GM23338 (cell line): Measurements from ENCODE around the gene MBNL1. TPM values are rescaled to one million over a fixed set of nuclear protein-coding genes. Genes with fewer than 3 reads are reported as not detected.

Experiments used
- ATAC-seq: fragments of 200-7000 bp; cut with Tn5 transposase; 3 replicates; pipeline ENCODE4 v1.9.1; 2020
- DNase-seq: peaks from one replicate; pipeline ENCODE4 v3.0.0-alpha.2; 2015; ENCODE audit warnings: low spot score
- H2AFZ ChIP-seq: fragments of 200-600 bp; sonication (generic); 2 replicates; pipeline ENCODE4 v1.8.0; 2016; ENCODE audit warnings: antibody characterized with exemption, mild to moderate bottlenecking, moderate library complexity
- H3F3A ChIP-seq: fragments of 200-600 bp; sonication (generic); replicated peaks from 2 replicates; pipeline ENCODE4 v1.8.0; 2017; ENCODE audit warnings: antibody characterized with exemption, mixed run types, low read depth
- H3K27ac ChIP-seq: fragments of 200-600 bp; sonication (generic); 2 replicates; pipeline ENCODE4 v1.6.1; 2016; ENCODE audit warnings: low read depth
- H3K27me3 ChIP-seq: fragments of 200-600 bp; sonication (generic); 2 replicates; pipeline ENCODE4 v1.8.0; 2016; ENCODE audit warnings: mild to moderate bottlenecking, mixed run types, moderate library complexity; ENCODE audit not compliant: insufficient read depth
- H3K36me3 ChIP-seq: fragments of 200-600 bp; sonication (generic); 2 replicates; pipeline ENCODE4 v1.8.0; 2016; ENCODE audit warnings: mild to moderate bottlenecking; ENCODE audit not compliant: insufficient read depth
- H3K4me1 ChIP-seq: fragments of 200-600 bp; sonication (generic); 2 replicates; pipeline ENCODE4 v1.8.0; 2016; ENCODE audit warnings: mild to moderate bottlenecking, moderate library complexity; ENCODE audit not compliant: insufficient read depth
- H3K4me2 ChIP-seq: fragments of 200-600 bp; sonication (generic); 2 replicates; pipeline ENCODE4 v1.7.1; 2017; ENCODE audit warnings: mixed run types
- H3K4me3 ChIP-seq: fragments of 200-600 bp; sonication (generic); 2 replicates; pipeline ENCODE4 v1.6.1; 2016; ENCODE audit warnings: mixed run types
- H3K79me2 ChIP-seq: fragments of 200-600 bp; sonication (generic); replicated peaks from 2 replicates; pipeline ENCODE4 v1.8.0; 2017; ENCODE audit warnings: mild to moderate bottlenecking; ENCODE audit not compliant: insufficient read depth
- H3K9me2 ChIP-seq: fragments of 200-600 bp; sonication (generic); 2 replicates; pipeline ENCODE4 v1.8.0; 2017; ENCODE audit not compliant: insufficient read depth
- H4K20me1 ChIP-seq: fragments of 200-600 bp; sonication (generic); replicated peaks from 2 replicates; pipeline ENCODE4 v1.8.0; 2017; ENCODE audit warnings: mild to moderate bottlenecking; ENCODE audit not compliant: insufficient read depth
- H3K27ac Mint-ChIP-seq: 2 replicates; pipeline ENCODE4 v1.8.0; 2020; ENCODE audit warnings: inconsistent platforms, mild to moderate bottlenecking, moderate library complexity, mixed read lengths
- H3K27me3 Mint-ChIP-seq: 3 replicates; pipeline ENCODE4 v1.8.0; 2022; ENCODE audit warnings: low read depth, mild to moderate bottlenecking, moderate library complexity, mixed read lengths, inconsistent platforms; ENCODE audit not compliant: insufficient read depth, poor library complexity
- H3K36me3 Mint-ChIP-seq: 3 replicates; pipeline ENCODE4 v1.8.0; 2021; ENCODE audit warnings: low read depth, mild to moderate bottlenecking, inconsistent platforms, moderate library complexity, mixed read lengths
- H3K4me1 Mint-ChIP-seq: 3 replicates; pipeline ENCODE4 v1.8.0; 2020; ENCODE audit warnings: mild to moderate bottlenecking, inconsistent platforms, mixed read lengths
- H3K4me3 Mint-ChIP-seq: 3 replicates; pipeline ENCODE4 v1.8.0; 2021; ENCODE audit warnings: moderate library complexity, mild to moderate bottlenecking, inconsistent platforms, mixed read lengths
- H3K9me3 Mint-ChIP-seq: 3 replicates; pipeline ENCODE4 v1.8.0; 2020; ENCODE audit warnings: moderate library complexity, mild to moderate bottlenecking, inconsistent platforms, mixed read lengths
- CTCF ChIP-seq, 2 experiments: fragments of 200-600 bp in 1 of 2; sonication (generic) in 1 of 2; conservative IDR thresholded peaks; 2 replicates each; pipeline versions ENCODE4 v1.5.1 to v1.6.1; 2016 to 2017; ENCODE audit warnings: antibody characterized with exemption in 2 of 2, low read depth in 2 of 2, mild to moderate bottlenecking in 2 of 2, moderate library complexity in 1 of 2
- EZH2 ChIP-seq: fragments of 200-600 bp; sonication (generic); IDR thresholded peaks from one replicate; pipeline ENCODE4 v1.8.0; 2017; ENCODE audit warnings: antibody characterized with exemption, mild to moderate bottlenecking, low read depth; ENCODE audit not compliant: unreplicated experiment
- EZH2phosphoT487 ChIP-seq: fragments of 200-600 bp; sonication (generic); IDR thresholded peaks from one replicate; pipeline ENCODE4 v1.8.1; 2018; ENCODE audit warnings: antibody characterized with exemption; ENCODE audit not compliant: unreplicated experiment
- NANOG ChIP-seq: IDR thresholded peaks from 2 replicates; pipeline ENCODE4 v1.6.1; 2016; ENCODE audit warnings: antibody characterized with exemption, borderline replicate concordance
- REST ChIP-seq: IDR thresholded peaks from one replicate; pipeline ENCODE4 v1.6.1; 2018; ENCODE audit warnings: antibody characterized with exemption; ENCODE audit not compliant: unreplicated experiment
- STAT1 ChIP-seq: IDR thresholded peaks from one replicate; pipeline ENCODE4 v1.6.1; 2016; ENCODE audit warnings: antibody characterized with exemption; ENCODE audit not compliant: unreplicated experiment
- ZNF114 ChIP-seq: fragments of 250-450 bp; sonication (Bioruptor Pico); IDR thresholded peaks from 2 replicates; pipeline ENCODE4 v1.5.0; 2020; ENCODE audit warnings: mild to moderate bottlenecking, moderate library complexity
- ZNF462 ChIP-seq: fragments of 250-450 bp; sonication (Bioruptor Pico); IDR thresholded peaks from 2 replicates; pipeline ENCODE4 v1.5.0; 2020; ENCODE audit warnings: mild to moderate bottlenecking, moderate library complexity
- polyA plus RNA-seq: library from polyadenylated mRNA; unstranded; fragments of >200 nt; fragmentation: Nextera tagmentation; extraction: Ambion mirVana; gene quantifications from 2 replicates; pipeline ENCODE4 v1.2.1, GENCODE V29; 2016
- total RNA-seq: library from RNA; depleted of rRNA; stranded (reverse); fragments of >200 nt; shearing (Covaris generic); gene quantifications from 2 replicates; pipeline ENCODE4 v1.2.3, GENCODE V29; 2014

The MBNL1 gene
- total and polyA plus RNA-seq, 2 experiments from 2014 or later, result 9.4 to 23.2 TPM

- TF ChIP-seq REST, result no peak
- TF ChIP-seq EZH2phosphoT487, result no peak
- no peak for TF ChIP-seq ZNF462 (CRISPR knock-in tag)
Measured at GRCh38 chr3:152376351-152377183, 107.8 kb downstream of the MBNL1 start (continued).

GRCh38 chr3:152377184-152377570, 108.4 kb downstream of the MBNL1 start:
- no peak for ATAC-seq
- no peak overlapping the region for H3K4me3 Mint-ChIP-seq
- TF ChIP-seq NANOG (no peak), ZNF114 (CRISPR knock-in tag) (no peak), REST (no peak), STAT1 (no peak), CTCF (conservative IDR thresholded peaks at IDR 0.05; ENCODE audit: low read depth in 2 of 2) (no peak), EZH2 (no peak)

More at GRCh38 chr3:152377184-152377570, 108.4 kb downstream of the MBNL1 start:
- Mint-ChIP-seq H3K27me3 (no peaks in the 10 kb centered on the region), H3K9me3 (peaks cover 8% of the 10 kb centered on the region), H3K4me1 (peaks cover 19% of the 10 kb centered on the region), H3K27ac (no peak overlapping the region), H3K36me3 (peaks cover 9% of the 10 kb centered on the region)
- H4K20me1 ChIP-seq, result no peaks in the 10 kb centered on the region
- no peaks in the 10 kb centered on the region for H3K9me2 ChIP-seq
- H3K79me2 ChIP-seq, result peaks cover 52% of the 10 kb centered on the region
- H3F3A ChIP-seq, result no peaks in the 10 kb centered on the region
- H3K36me3 ChIP-seq, result no peaks in the 10 kb centered on the region
- no peak overlapping the region for H3K4me3 ChIP-seq
- no peak overlapping the region for H3K27ac ChIP-seq
- H3K4me2 ChIP-seq, result no peak overlapping the region
- H2AFZ ChIP-seq, result no peak overlapping the region
- no peaks in the 10 kb centered on the region for H3K27me3 ChIP-seq
- DNase-seq, result no peak
- peaks cover 10% of the 10 kb centered on the region for H3K4me1 ChIP-seq
